ENCODE data around the gene EFEMP2. TPM values are rescaled to one million over a fixed set of nuclear protein-coding genes. Genes with fewer than 3 reads are reported as not detected.
A peak's percentile ranks its signal among the peaks of the same experiment; 100 is the strongest.

EFEMP2 gene
- polyA plus RNA-seq, 1 experiment = 497 TPM

DNA sequence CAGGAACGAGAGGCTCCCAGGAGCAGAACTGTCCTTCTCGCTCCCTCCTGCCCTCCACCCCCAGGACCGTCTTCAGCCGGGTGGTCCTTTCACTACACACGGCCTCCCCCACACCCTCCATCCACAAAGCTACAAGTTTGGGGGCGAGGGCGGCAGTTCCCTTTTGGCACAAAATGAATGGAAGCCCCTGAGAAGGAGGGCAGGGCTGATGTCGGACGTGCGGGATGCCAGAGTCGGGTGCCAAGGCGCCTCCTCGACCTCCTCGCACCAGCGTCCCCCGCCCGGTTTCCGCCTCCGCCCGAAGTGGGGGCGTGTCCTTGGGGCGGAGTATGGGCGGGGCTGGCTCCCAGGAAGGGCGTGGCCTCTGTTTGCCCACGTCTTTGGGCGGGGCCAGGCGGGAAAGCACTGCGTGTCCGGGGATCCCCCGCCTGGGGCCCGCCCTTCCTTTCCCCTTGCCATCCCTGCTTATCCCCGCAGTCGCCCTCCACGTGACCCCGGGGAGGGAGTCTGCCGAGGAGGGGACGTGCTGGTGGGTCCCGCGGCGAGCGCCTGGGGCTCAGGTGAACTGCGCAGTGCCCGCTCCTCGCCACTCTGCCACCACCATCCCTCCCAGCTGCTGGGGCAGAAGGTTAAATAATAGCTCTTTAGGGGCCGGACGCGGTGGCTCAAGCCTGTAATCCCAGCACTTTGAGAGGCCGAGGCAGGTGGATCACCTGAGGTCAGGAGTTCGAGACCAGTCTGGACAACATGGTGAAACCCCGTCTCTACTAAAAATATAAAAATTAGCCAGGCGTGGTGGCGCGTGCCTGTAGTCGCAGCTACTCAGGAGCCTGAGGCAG lies 937 bp upstream of the EFEMP2 start:
- CTCF ChIA-PET = interaction anchor here (1.2 to 6.9 kb wide), 4 partner anchors 11 to 115 kb away, joined by 3 to 70 read pairs (median 42); partner anchors contain the start of genes FIBP and MUS81
- TF ChIP-seq, protein P1, sequence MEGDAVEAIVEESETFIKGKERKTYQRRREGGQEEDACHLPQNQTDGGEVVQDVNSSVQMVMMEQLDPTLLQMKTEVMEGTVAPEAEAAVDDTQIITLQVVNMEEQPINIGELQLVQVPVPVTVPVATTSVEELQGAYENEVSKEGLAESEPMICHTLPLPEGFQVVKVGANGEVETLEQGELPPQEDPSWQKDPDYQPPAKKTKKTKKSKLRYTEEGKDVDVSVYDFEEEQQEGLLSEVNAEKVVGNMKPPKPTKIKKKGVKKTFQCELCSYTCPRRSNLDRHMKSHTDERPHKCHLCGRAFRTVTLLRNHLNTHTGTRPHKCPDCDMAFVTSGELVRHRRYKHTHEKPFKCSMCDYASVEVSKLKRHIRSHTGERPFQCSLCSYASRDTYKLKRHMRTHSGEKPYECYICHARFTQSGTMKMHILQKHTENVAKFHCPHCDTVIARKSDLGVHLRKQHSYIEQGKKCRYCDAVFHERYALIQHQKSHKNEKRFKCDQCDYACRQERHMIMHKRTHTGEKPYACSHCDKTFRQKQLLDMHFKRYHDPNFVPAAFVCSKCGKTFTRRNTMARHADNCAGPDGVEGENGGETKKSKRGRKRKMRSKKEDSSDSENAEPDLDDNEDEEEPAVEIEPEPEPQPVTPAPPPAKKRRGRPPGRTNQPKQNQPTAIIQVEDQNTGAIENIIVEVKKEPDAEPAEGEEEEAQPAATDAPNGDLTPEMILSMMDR (IDR thresholded peaks at IDR 0.05; ENCODE audit: insufficient read depth, low read depth, low read length) = no peak

DNA sequence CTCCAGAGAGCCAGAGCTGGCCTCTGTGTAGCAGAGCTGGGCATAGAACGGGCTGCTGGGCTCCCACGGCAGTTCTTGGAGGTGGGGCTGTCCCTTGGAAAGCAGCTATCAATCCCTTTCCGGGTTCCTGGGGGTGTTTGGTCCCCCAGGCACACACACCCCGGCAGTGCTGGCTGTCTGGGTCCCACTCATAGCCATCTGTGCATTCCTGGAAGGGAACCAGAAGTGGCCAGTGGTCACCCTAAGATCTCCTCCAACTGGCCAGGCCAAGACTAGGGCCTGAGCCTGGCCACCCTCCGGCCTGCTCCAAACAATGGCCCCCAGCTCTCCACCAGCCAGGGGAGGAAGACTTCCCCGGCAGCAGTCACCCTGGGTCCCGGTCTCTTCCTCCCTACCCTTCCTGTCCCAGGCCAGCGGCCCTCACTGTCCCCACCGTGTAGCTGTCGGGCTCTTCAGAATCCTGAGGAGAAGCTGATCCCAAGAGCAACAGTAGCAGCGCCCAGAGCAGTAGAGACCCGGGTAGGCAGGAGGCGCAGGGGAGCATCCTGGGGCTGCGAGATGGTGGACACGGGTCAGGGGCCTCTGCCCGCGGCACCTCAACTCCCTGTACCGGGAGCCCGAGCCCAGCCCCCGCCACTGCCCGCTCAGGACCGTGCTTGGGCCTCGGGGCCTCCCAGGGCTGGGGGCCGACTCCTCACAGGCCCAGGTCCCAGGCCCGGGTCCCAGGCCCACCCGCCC lies 620 bp downstream of the EFEMP2 start:
- DNase-seq (ENCODE audit: low read depth) = no peak
- POLR2A ChIA-PET = interaction anchor here (0.6 to 1.4 kb wide), 4 partner anchors 12 to 16 kb away, joined by 6 to 12 read pairs (median 6); partner anchors contain the start of genes CFL1, FIBP and MUS81
- TF ChIP-seq, protein P1 (IDR thresholded peaks at IDR 0.05; ENCODE audit: insufficient read depth, low read depth, low read length) = peak; percentile 45; the same call in 1 of the 2 replicates
- CTCF ChIA-PET = interaction anchor here (0.8 to 6.9 kb wide), 10 partner anchors 11 to 150 kb away, joined by 3 to 70 read pairs (median 4); partner anchors contain the start of genes BANF1, CFL1, FIBP and MUS81
- no peaks in the 10 kb centered on the region for H3K27me3 ChIP-seq (ENCODE audit: control insufficient read depth, insufficient read depth, low read length)
- H3K4me3 ChIP-seq (ENCODE audit: low read depth, low read length) = peak overlapping the region; percentile 57
- H3K36me3 ChIP-seq (ENCODE audit: control insufficient read depth, insufficient read depth, low read length) = peaks cover 24% of the 10 kb centered on the region

More for the DNA sequence above, 937 bp upstream of the EFEMP2 start:
- POLR2A ChIA-PET = interaction anchor here (0.5 kb wide), 1 partner anchor 15 kb away, joined by 19 read pairs; the partner anchor contains the start of gene FIBP
- peaks cover 13% of the 10 kb centered on the region for H3K36me3 ChIP-seq (ENCODE audit: control insufficient read depth, insufficient read depth, low read length)
- peak overlapping the region; percentile 57 for H3K4me3 ChIP-seq (ENCODE audit: low read depth, low read length)
- no peak for DNase-seq (ENCODE audit: low read depth)
- no peaks in the 10 kb centered on the region for H3K27me3 ChIP-seq (ENCODE audit: control insufficient read depth, insufficient read depth, low read length)

DNA sequence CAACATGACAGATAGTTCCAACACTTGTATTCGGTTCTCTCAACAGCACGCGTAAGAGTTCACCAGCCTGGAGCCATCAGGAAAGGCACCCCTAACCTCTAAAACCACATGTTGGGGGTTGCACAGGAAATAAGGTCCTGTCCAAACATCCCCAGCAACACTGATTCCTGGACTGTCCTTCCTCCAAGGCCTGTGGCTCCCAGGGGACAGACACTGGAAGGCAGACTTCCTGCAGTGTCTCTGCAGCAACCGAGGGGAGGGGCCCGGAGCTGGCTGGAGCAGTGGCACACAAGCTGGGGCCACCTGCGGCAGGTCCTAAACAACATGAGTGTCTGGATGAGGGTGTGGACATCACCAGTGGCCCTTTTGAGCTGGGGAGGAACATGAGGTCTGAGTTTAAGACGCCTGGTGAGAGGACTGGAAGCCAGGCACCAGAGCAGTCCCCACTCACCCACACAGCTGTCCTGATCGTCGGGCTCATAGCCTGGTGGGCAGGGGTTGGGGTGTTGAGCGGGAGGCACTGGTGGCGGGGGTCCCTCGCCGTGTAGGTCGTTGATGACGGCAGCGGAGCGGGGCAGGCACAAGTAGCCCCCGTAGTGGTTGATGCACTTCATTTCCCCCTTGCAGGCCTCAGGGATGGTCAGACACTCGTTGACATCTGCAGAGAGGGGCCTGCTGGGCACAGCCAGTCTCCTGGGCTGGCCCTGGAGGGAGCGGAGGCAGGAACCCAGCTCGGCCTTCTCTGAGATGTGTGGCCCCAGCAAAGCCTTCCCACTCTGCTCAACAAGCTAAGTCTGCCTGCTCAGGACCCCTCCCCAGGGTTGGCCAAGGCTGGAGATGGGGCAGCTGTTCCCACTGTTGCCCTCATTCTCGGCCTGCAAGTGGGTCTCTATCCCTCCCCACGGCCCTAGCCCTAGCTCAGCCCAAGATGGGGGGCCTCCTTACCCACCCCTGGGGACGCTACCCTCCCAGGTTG lies 1.6 kb downstream of the EFEMP2 start:
- POLR2A ChIA-PET = interaction anchor here (0.6 to 1.4 kb wide), 4 partner anchors 10 to 17 kb away, joined by 3 to 7 read pairs (median 6); partner anchors contain the start of genes CFL1, FIBP and MUS81
- DNase-seq (ENCODE audit: low read depth) = no peak
- Histone ChIP-seq H3K4me3 (ENCODE audit: low read depth, low read length) (peak overlapping the region; percentile 57), H3K27me3 (ENCODE audit: control insufficient read depth, insufficient read depth, low read length) (no peaks in the 10 kb centered on the region), H3K36me3 (ENCODE audit: control insufficient read depth, insufficient read depth, low read length) (peaks cover 30% of the 10 kb centered on the region)
- TF ChIP-seq, protein P1 (IDR thresholded peaks at IDR 0.05; ENCODE audit: insufficient read depth, low read depth, low read length) = no peak
- CTCF ChIA-PET = interaction anchor here (0.7 to 6.9 kb wide), 8 partner anchors 10 to 159 kb away, joined by 3 to 70 read pairs (median 4); partner anchors contain the start of genes FIBP, KAT5 and MUS81

DNA sequence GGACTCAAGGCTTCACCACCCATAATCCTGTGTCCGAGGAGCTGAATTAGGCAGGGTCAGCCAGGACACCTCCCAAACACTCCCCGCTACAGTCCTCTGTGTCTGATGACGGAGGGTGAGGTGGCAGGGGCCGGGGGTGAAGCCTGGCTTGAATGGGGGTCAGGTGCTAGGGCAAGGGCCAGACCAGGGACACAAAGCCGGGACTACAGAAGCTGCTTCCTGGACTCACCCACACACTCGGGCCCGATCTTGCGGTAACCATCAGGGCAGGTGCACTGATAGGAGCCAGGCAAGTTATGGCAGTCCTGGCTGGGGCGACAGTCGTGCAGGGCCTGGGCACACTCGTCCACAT lies 2.3 kb downstream of the EFEMP2 start:
- ChIA-PET CTCF (interaction anchor here (1.8 to 6.9 kb wide), 3 partner anchors 10 to 152 kb away, joined by 5 to 70 read pairs (median 68); partner anchors contain the start of gene MUS81), POLR2A (no interaction called here)
- TF ChIP-seq, protein P1 (IDR thresholded peaks at IDR 0.05; ENCODE audit: insufficient read depth, low read depth, low read length) = no peak
- Histone ChIP-seq H3K4me3 (ENCODE audit: low read depth, low read length) (no peak overlapping the region), H3K36me3 (ENCODE audit: control insufficient read depth, insufficient read depth, low read length) (peaks cover 33% of the 10 kb centered on the region), H3K27me3 (ENCODE audit: control insufficient read depth, insufficient read depth, low read length) (no peaks in the 10 kb centered on the region)
- DNase-seq (ENCODE audit: low read depth) = no peak

All from BJ (cell line).